ENCODE measurements around the gene FHOD3.

DNA sequence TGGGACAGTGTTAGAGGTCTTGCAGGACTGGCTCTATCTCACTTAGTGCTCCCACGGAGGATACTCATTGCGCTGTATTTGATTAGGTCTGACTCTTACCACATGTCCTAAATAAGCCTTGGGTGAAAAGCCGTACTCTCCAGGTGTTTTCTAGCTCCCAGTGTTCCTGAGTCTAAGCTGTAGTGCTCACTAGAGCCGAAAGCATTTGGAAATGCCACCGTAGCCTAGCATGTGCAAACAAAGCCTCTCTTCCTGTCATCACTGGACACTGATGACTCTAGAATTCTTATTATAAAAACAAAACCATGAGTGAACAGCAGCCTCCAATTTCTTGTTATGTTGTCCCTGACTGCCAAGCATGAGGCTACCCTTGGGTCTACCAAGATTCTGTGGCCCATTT, 325.1 kb downstream of the FHOD3 start:
- TF ChIP-seq CTCF (IDR thresholded peaks at IDR 0.05; ENCODE audit: low read depth, low read length) = no peak
- no peak for TF ChIP-seq POLR2A (IDR thresholded peaks at IDR 0.05; ENCODE audit: extremely low read depth, insufficient read length)
